NCI-H1092 (cell line): ENCODE measurements around the gene COG6.

Source experiments
- DNase-seq: peaks from one replicate; lab custom pipeline; 2025; lab: John Stamatoyannopoulos, UW

COG6 gene

DNA sequence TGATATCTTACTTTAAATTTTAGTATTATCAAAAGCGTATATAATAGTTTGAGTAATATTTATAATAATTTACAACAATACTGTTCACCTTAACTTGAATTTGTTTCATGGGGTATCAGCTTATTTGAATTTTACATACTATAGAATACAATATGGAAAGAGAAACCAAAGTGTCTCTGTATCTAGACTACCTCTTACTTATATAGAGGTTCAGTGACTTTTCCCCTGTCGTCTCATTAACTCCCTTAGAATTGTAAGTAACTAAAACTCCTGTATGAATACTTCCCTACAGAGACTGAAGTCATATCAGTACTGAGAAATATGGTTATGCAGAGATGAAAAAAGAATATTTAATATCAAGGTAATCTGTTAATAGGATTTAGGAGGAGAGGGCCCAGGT, 26.8 kb downstream of the COG6 start:
- DNase-seq = no peak

DNA sequence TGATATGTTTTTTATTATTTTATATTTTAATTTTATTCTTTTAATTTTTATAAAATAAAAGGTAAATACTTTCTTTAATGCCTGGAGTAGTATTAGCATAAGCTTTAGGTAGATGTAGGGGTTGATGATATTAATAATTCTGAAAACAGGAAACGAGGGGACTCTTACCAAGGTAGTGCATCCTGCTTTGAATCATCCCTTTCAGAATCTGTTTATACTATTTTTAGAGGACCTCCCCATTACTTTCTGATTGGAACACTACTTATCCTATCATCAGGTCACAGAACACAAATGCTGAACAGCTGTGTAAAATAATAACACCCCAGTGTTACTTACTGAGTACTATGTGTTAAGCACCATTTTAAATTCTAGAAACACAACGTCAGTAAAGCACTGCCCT, 27.3 kb downstream of the COG6 start:
- no peak for DNase-seq

DNA sequence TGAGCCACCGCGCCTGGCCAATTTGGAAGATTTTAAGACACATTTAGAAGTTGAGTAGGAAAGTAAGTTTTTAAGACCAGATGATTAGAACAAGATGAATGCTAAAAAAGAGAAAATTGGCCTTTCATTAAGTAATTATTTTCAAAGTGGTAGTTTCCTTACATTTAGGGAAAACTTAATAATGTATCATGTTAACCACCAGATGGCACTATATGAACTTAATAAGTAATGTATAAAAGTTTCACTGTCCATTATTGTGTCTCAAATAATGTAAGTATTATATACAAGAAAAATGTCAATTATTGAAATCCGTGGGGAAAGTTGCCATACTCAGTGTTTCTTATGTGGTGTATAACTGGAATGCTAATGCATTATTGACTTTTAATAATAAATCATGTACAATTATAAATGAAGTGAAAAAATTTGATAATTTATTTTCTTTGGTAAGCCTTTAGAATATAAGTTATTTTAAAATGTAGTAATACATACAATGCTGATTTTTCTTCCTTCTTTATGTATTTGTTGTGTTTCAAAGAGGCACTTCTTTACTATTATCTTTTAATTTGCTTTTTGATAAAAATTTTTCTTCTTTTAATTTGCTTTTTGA, 29.2 kb downstream of the COG6 start:
- DNase-seq = no peak

DNA sequence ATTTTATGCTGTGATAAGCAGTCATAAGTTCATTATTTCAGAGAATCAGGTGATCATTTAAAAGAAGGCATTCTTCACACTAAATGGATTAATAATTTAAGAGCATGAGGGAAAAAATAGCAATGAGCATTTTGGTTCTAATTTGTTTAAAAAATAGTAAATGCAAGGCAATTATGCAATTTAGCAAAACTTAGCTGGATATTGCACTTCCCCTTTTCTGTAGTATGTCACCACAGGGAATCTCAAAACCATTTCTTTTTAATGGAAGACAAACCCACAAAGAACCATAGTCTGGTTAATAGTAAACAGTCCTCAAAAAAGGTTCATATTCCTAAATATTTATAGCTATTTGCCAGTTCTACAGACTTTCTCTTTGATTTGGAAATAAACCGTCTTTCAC, 30.2 kb downstream of the COG6 start:
- DNase-seq = no peak

DNA sequence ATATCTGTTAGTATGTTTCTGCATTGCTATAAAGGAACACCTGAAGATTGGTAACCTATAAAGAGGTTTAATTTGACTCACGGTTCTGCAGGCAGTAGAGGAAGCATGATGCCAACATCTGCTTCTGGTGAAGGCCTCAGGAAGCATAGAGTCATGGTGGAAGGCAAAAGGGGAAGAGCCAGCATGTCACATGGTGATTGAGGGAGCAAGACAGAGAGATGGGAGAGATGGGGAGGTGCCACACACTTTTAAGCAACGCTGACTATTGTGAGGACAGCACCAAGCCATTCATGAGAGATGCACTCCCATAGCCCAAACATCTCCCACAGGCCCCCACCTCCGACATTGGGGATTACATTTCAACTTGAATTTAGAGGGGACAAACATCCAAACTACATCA, 32.8 kb downstream of the COG6 start:
- no peak for DNase-seq

DNA sequence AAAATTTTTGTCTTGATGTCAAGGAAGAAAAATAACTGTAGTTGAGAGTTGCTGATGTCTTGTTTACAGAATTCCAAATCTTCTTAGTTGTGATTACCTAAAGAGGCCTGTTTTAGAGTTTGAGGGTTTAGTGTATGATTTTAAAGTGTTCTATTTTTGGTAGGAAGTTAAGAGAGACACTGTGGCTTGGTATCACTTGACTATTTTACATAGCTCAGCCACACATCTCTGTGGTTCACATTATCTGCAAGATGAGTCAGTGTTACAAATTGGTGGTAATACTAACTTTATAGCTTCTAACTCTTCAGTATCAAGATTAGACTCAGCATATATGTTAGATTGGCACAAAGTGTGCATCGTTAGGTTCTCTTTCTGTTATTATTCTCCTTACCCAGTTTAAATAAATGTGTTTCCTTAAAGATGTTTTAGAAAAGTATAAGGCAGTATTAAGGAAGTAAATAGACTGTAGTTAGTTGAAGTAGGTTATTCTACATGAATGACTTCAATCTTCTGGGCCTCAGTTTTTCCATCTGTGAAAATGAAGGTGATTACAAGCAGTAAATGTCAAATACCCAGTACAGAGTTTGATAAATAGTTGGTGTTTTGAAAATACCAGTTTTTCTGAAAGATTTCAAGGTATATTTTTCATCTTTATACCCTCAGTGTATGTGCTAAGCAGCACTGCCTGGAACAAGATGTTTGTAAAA, 33.4 kb downstream of the COG6 start:
- no peak for DNase-seq

DNA sequence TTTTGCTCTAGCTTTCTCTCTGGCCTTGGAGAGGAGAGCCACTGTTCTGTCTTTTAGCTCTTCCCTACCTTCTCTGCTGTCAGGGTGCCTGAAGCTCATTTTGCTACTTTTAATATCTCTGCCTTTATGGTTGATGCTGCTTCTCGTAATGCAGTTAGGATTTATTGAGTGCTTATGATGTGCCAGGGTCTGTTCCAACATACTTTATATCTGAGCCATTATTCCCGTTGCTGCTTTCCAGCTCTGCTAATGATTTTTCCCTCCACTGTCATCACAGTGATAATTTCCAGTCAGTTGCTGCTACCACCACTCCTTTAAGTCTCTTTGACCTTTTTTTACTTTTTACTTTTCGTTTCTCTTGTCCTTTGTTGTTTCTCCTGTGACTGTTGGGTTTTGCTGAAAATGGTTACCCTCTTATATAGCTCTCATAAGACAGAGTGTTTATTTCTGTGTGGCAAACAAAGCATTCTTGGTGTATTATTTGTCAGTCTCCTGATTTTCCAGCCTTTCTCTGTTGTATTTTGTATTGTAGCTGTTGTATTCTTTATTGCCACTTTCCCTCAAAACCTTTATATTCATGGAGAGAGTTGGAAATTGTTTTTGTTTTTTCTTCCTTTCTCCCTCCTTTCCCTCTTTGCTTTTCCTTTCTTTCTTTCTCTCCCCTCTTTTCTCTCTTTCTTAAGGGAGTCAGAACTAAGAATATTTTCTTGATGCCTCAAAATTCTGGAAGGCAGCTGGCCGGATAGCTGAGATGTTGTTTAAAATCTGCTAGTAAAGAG, 37.4 kb downstream of the COG6 start:
- DNase-seq = no peak

DNA sequence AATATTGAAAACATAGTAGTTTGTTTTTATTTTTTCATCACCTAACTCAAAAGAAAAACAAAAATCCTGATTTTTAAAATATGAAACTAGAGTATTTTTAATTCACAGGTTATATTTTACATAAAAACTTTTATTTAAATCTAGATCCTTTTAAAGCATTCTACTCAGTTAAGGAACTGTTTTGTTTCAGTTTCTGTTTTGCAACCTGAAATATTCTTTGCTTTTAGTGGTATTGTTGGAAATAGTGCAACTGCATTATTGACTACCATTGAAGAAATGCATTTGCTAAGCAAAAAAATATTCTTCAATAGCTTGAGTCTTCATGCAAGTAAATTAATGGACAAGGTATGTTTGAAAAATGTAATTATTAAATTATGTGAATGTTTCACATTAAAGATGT, 43.8 kb downstream of the COG6 start:
- no peak for DNase-seq

DNA sequence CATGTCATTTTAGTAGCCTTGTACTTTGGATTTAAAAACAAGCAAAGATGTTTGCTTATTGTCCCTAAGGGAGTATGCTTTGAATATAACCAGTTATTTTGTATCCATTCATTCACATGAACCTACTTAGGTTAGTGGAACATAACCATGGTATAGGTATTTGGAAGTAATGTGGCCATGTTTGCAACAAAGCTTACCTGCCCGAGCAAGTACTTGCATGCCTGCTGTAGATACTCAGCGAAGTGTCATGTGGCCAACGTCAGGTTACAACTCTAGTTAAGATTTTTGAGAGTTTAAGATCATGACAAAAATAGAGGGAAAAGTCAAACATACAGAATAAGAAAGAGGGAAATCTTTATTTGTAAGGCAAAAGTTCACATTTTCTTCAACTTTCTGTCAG, 57.2 kb downstream of the COG6 start:
- DNase-seq = no peak

DNA sequence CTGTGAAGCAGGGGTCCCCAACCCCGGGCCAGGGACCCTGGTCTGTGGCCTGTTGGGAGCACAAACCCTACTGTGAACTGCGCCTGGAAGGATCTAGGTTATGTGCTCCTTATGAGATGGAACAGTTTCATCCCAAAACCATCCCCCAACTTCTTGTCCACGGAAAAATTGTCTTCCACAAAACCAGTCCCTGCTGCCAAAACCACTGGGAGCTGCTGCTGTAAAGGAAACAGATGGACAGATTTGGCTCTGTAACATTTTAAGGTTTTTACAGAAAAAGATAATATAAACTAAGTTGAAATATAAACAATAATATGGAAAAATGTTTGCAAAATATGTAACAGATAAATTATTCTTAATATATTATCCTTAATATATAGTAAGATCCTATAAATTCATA, 73.7 kb downstream of the COG6 start:
- DNase-seq = no peak

DNA sequence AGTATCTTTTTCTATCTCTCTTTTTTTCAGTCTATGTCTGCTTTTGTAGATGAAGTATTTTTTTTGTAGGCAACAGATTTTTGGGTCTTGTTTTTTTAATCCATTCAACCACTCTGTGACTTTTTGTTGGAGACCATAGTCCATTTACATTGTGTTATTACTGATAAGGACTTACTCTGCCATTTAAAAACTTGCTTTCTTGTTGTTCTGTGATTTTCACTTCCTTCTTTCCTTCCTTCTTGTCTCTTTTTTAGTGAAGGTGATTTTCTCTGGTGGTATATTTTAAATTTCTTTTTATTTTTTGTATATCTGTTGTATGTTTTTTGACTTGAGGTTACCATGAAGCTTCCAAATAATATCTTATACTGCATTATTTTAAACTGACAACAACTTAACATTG, 79.5 kb downstream of the COG6 start:
- DNase-seq = no peak

DNA sequence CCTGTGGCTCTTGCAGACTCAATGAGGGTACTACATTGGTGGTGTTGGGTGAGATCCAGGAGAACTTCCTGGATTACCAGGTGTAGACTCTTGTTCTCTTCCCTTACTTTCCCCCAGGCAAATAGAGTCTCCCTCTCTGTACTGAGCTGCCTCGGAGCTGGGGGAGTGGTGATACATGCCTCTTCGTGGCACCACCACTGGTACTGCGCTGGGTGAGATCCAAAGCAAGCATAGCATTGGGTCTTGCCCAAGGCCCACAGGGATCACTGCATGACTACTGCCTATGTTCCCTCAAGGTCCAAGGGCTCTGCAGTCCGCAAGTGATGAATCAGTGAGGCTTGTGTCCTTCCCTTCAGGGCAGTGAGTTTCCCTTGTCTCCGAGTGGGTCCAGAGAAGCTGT, 81.6 kb downstream of the COG6 start:
- no peak for DNase-seq

DNA sequence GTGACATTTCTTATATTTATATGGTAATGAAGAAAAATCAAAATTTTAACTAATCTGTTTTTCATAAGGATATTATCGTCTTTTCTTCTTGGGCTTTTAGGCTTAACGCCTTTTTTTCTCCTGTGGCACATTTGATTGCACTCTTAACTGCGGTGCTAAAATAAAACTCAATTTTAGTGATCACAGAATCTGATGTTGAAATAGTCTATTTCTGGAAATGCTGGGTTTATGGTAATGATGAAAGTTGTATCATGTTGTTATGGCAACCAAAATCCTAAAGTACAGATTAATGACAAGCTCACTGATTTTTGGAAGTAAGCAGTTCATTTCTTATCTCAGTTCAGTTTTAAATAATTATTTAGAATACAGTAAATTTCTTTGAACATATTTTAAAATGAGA, 85.3 kb downstream of the COG6 start:
- no peak for DNase-seq

DNA sequence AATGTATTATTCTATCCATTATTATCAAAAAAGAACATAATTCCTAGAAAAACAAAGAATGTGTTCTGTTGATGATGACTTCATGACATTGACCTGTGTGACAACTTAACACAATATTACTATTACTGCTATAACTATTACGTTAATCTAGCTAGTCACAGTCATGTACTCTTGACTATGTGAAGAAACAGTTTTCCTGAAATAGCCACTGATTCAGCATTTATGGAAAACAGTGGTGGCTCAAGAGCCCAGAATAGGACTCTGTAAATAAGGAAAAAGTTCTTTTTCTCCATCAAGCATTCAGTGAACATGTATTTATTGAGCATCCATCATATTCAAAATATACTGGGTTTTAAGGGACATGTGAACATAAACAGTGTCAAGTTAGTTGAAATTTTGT, 93.5 kb downstream of the COG6 start:
- no peak for DNase-seq

DNA sequence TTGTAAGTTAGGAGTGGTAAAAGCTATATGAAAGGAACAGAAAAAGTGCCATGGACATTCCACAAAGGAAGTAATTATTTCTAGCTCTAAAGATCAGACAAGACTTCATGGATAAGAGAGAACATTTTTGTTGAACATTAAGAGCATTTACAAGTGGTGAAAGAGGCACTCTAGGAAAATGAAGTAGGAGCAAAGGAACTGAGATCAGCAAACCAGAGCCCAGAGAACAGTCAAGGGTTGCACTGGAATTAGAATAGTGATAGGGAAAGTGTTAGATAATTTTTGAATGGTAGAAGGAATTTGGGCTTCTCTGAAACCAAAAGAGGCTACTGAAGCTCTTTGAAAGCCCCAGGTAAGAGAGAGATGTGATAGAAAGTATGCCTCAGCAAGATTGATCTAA, 94.1 kb downstream of the COG6 start:
- DNase-seq = no peak

DNA sequence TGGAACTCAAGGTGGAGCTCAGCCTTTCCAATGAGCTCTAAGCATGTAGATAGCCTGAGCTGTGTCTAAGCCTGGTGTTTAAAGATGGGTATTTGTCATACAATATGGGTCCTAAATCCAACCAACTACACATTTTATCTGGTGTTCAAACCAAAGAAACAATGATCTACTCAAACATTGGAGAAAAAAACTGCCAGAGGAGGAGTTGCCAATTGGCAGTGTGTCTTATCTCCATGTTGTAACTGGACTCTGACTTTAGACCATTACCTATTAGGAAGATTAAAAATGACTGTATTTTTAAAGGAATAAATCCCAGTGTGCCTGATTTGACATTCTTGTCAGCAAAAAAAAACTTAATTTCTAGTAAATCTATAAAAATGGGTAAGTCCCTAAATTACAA, 96.3 kb downstream of the COG6 start:
- DNase-seq = no peak

DNA sequence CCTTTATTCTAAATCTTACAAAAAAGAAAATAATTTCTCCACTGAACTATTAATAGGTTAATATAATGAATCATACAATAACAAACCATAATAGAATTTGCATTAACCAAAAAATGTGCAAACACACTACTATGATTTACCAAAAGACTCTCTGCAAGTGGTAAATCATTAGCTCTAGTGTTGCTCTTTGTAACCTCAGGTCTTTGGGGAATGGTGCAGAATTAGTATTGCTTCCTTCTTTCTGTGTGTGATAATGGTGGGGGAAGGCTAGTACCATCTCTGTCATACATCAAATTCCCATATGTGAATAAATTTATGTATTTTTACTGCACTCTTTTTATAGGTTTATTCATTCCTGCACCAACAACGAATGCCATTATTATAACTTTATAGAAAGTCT, 105.1 kb downstream of the COG6 start:
- no peak for DNase-seq

DNA sequence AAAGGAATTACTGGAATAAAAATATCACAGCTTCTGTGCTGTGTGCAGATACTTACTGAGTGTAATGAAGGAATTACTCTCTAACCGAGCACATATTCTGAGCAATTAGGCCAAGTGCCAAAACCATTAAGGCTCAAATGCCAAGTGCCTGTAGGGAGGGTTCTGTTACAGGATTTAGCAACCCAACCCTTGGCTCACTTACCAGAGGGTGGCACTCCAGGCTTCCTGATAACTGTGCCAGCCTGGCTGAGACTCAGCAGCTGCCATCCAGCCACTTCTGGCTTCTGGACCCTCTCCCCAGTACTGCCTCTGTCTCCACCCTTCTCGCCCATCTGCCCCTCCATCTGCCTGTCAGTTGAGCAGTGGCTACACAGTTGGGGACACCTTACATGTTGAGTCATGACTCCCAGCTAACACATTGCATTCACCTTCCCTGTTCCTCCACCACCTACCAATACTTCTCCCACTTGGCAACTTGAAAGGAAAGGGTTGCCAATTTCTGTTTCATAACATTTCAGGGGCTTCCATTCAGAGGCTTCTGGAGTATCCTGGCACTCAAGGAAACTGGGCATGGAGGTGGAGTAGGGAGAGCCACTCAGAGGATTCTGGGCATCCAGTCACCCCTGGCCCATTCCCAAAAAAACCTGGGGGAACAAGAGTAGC, 110.5 kb downstream of the COG6 start:
- DNase-seq = peak; percentile 83

DNA sequence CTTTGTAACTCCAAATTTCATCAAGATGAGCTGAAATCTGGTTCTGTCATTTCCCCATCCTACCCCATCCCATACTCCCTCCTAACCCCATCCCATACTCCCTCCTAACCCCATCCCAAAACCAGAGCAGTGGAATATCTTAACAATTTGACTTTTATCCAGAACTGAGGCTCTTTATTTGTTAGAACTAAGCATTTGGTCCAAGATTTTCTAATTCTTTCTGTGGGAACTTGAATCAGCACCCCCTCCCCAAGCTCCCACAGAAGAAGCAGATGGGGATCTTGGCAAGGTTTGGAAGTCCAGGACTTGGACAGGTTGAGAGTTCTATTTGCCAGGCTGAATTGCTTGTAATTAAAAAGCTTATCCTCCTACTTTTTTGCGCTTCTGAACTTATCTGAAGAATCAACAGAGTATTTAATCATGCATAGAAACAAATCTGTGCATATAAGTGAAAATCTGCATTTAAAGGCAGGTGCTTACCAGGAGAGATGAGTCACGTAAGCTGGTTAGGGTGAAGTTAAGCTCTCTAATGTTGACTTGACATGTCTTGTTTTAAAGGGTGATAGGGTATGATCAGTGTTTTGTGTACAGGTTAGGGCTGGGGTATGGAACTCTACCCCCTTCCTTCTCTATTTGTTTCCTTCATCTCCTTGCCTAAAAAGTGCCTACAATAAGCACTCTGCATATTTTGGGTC, 111.1 kb downstream of the COG6 start:
- DNase-seq = no peak

DNA sequence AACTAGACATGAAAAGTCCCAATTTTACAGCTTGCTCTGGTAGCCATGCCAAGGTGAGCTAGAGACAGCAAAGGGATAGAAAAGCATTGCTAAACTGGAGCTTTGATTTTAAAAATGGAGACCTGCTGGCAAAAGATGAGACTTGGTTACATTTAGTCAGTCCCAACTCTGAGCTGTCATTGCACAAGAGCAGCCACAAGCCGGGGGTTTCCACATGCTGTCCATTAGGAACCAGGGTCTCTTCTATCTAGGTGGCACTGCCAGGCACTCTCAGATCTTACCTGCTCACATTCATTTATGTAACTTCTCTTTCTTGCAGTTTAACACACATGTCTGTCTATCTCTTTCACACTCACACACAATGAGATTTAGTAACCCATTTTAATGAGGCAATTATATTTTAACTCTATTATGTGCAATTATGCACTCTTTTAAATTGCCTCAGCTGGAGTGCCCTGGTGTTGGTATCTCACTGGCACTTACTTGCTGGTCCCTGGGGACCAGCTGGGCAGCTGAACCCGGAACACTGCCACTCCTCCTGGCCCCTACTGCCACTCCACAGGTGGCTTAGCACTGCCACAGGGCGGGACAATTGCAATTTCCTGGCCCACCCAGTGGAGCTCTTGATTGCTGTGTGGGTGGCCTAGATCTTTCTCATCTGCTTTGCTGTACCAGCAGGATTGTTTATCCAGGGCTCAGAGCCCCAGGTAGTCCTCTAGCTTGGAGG, 112.5 kb downstream of the COG6 start:
- DNase-seq = peak; percentile 0

DNA sequence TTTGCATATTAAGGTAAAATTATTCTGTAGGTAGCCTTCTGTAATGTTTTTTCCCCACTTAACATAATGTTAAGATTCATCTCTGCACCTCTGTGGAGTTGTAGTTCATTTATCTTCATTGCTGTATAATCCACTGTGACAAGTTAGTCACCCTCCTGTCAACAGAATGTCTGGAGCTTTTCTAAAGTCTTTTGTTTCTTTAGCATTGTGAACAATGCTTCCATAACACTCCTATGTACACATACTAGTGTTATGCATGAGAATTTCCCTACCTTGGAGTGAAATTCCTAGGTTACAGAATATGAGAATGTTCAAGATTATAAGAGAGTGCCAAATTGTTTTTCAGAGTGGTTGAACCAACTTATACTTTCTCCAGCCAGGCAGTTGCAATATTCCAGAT, 113.5 kb downstream of the COG6 start:
- no peak for DNase-seq
